Measurements from ENCODE around the gene RRAS. TPM values are rescaled to one million over a fixed set of nuclear protein-coding genes. Genes with fewer than 3 reads are reported as not detected.

RRAS gene
- total RNA-seq, 1 experiment from 2014 or later: 55.9 TPM

GRCh38 chr19:49589502-49589905, 50.4 kb downstream of the RRAS start:
- Histone ChIP-seq H3K4me3 (replicated peaks in 1 of 2; ENCODE audit: low read depth in 1 of 2, low read length in 2 of 2) (no peak overlapping the region), H3K9ac (ENCODE audit: low read length) (no peak overlapping the region), H3K36me3 (ENCODE audit: control insufficient read depth in 1 of 2, insufficient read depth in 2 of 2, low read length in 2 of 2) (peaks cover 6 to 9% of the 10 kb centered on the region in 2 experiments; a peak in 2 of 4 replicates), H3K27me3 (ENCODE audit: insufficient read depth, low read length) (no peaks in the 10 kb centered on the region), H3K27ac (ENCODE audit: low read depth, low read length) (peak overlapping the region; percentile 61; the same call in 1 of the 2 replicates), H3K79me2 (ENCODE audit: insufficient read depth, low read length) (peaks cover 23% of the 10 kb centered on the region), H2AFZ (ENCODE audit: low read depth, low read length, poor library complexity, severe bottlenecking) (no peak overlapping the region), H3K9me3 (ENCODE audit: control insufficient read depth in 1 of 2, insufficient read depth in 1 of 2, low read depth in 1 of 2, low read length in 2 of 2) (no peaks in the 10 kb centered on the region), H4K20me1 (ENCODE audit: insufficient read depth) (peaks cover 8% of the 10 kb centered on the region; the same call in 1 of the 2 replicates), H3K4me1 (ENCODE audit: control insufficient read depth in 1 of 2, insufficient read depth in 2 of 2, low read length in 2 of 2) (peaks cover 10 to 33% of the 10 kb centered on the region in 2 experiments; a peak in 3 of 4 replicates), H3K9me2 (ENCODE audit: insufficient read depth) (no peaks in the 10 kb centered on the region), H3K4me2 (ENCODE audit: low read length) (peak overlapping the region; percentile 93)
- no peak for TF ChIP-seq SRF (IDR thresholded peaks at IDR 0.05; ENCODE audit: low read depth)
- no peak for TF ChIP-seq EZH2 (IDR thresholded peaks at IDR 0.05)
- no peak for TF ChIP-seq EZH2phosphoT487 (IDR thresholded peaks at IDR 0.05; ENCODE audit: borderline replicate concordance)
- no peak for TF ChIP-seq POLR2A (IDR thresholded peaks at IDR 0.05; ENCODE audit: borderline replicate concordance, extremely low read depth, insufficient read depth, insufficient read length)
- TF ChIP-seq TCF7L2 (IDR thresholded peaks at IDR 0.05; ENCODE audit: borderline replicate concordance, extremely low read depth, insufficient read depth, insufficient read length): no peak
- TF ChIP-seq SP1 (IDR thresholded peaks at IDR 0.05; ENCODE audit: low read depth): no peak
- no peak for TF ChIP-seq CEBPB (IDR thresholded peaks at IDR 0.05; ENCODE audit: low read depth)
- no peak for TF ChIP-seq RAD21 (IDR thresholded peaks at IDR 0.05; ENCODE audit: low read depth)
- no peak for TF ChIP-seq ATF3 (IDR thresholded peaks at IDR 0.05)
- no peak for TF ChIP-seq ZFX (IDR thresholded peaks at IDR 0.05)
- TF ChIP-seq ZBTB33 (IDR thresholded peaks at IDR 0.05; ENCODE audit: extremely low read depth, insufficient replicate concordance, low read length): no peak
- TF ChIP-seq, protein P1, sequence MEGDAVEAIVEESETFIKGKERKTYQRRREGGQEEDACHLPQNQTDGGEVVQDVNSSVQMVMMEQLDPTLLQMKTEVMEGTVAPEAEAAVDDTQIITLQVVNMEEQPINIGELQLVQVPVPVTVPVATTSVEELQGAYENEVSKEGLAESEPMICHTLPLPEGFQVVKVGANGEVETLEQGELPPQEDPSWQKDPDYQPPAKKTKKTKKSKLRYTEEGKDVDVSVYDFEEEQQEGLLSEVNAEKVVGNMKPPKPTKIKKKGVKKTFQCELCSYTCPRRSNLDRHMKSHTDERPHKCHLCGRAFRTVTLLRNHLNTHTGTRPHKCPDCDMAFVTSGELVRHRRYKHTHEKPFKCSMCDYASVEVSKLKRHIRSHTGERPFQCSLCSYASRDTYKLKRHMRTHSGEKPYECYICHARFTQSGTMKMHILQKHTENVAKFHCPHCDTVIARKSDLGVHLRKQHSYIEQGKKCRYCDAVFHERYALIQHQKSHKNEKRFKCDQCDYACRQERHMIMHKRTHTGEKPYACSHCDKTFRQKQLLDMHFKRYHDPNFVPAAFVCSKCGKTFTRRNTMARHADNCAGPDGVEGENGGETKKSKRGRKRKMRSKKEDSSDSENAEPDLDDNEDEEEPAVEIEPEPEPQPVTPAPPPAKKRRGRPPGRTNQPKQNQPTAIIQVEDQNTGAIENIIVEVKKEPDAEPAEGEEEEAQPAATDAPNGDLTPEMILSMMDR (IDR thresholded peaks at IDR 0.05 in 2 of 3, conservative IDR thresholded peaks at IDR 0.05 in 1 of 3; ENCODE audit: borderline replicate concordance in 1 of 3, insufficient read depth in 1 of 3, low read depth in 2 of 3, low read length in 2 of 3): no peak
- no peak for TF ChIP-seq ZNF274 (IDR thresholded peaks at IDR 0.05; ENCODE audit: low read depth, low read length)
- TF ChIP-seq JUND (IDR thresholded peaks at IDR 0.05): no peak
- no peak for TF ChIP-seq FOSL1 (IDR thresholded peaks at IDR 0.05; ENCODE audit: low read depth)
- no peak for TF ChIP-seq ELF1 (IDR thresholded peaks at IDR 0.05; ENCODE audit: borderline replicate concordance, low read depth)
- no peak for TF ChIP-seq SIN3A (IDR thresholded peaks at IDR 0.05; ENCODE audit: low read depth)
- no peak for TF ChIP-seq POLR2AphosphoS5 (IDR thresholded peaks at IDR 0.05; ENCODE audit: low read depth, low read length)
- TF ChIP-seq EGR1 (IDR thresholded peaks at IDR 0.05; ENCODE audit: low read depth): no peak
- DNase-seq (ENCODE audit: low read depth, low spot score) (no peak), ATAC-seq (no peak)
- POLR2A ChIA-PET: interaction anchor here (1.0 to 5.4 kb wide), 5 partner anchors 9 to 76 kb away, joined by 3 to 50 read pairs (median 5); partner anchors contain the start of genes NOSIP, PRRG2, RRAS and SCAF1
- intact Hi-C loops (cut with micrococcal nuclease): no loop called here
- CTCF ChIA-PET: interaction anchor here (2.2 kb wide), 1 partner anchor 19 kb away, joined by 7 read pairs; no protein-coding TSS in a partner anchor
- RAD21 ChIA-PET (ENCODE audit: low non-redundant PET in 1 of 2, low total read pairs in 2 of 2, uncharacterized antibody in 2 of 2, unreplicated experiment in 2 of 2): no interaction called here
- BruUV-seq (replicated peaks): no TSS peak

Data from HCT116 (cell line).